CD4-positive, alpha-beta T cell treated with Interleukin-21 for 1 hour (primary cell): Measurements from ENCODE around the gene CTCFL.
"Not testable (repeated sequence)": the region's sequence is repeated elsewhere in the genome, so short reads cannot be mapped to it uniquely, and the experiment has no call there.

Experiments
- DNase-seq: peaks from one replicate; pipeline ENCODE4 v3.0.0-alpha.2; 2020

CTCFL gene

DNA sequence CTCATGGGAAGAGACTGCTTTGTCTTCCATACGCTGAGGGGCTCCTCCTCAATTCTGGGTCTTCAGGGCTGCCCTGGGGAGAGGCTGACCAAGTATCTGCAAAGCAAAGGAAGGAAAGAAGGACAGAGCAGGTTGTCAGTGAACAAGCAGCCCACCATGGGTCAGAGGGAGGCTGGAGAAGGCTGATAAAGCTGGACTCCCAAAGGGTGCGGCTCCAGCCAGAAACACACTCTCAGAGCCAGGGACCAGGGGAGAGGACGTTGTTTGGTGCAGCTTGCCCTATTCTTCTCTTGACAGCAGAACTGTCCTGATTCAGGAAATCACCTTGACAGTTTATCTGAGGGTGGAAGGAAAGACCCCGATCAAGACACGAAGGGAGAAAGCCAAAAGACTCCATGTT lies 10.4 kb upstream of the CTCFL start:
- no peak for DNase-seq

DNA sequence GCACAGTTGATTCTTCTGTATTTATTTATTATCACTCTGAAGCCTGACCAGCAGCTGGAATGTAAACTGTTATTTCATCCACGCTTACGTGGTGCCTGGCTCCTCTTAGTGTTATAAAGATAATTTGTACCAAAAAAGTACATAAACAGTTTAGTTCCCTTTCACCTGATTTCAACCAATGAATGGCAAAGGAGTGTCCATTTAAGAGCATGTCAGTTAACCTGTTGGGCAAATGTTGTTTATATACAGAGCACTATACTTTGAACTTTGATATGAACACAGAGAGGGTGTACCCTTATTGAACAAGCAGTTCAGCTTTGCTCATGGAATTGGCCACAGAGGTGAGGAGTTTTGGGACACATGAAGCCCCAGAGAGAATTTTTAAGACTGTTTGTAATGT lies 7.2 kb upstream of the CTCFL start:
- DNase-seq, result no peak

DNA sequence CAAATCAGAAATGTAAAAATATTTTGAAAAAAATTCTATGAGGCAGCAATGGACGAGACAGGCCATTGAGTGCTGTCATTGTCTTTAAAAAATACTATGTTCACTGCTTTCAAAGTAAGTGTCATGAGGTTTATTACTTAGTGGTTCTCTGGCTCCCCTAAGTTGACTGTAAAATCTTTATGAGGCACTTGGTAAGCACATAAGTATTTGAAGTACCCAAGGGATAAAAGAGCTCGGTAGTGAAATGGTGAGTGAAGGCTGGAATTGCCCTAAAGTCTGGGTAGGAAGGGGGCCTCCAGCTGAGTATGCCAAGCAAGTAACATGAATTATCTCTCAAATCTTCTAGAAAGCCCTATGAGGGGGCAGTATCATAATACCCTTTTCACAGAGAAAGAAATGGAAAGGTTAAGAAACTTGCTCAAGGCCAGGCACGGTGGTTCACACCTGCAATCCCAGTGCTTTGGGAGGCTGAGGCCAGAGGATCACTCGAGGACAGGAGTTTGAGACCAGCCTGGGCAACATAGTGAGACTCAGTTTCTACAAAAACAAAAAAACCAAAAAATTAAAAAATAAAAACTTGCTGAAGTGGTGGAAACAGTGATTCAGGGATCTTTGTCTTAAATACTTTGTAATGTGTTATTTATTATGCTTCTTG lies 5.5 kb upstream of the CTCFL start:
- no peak for DNase-seq

DNA sequence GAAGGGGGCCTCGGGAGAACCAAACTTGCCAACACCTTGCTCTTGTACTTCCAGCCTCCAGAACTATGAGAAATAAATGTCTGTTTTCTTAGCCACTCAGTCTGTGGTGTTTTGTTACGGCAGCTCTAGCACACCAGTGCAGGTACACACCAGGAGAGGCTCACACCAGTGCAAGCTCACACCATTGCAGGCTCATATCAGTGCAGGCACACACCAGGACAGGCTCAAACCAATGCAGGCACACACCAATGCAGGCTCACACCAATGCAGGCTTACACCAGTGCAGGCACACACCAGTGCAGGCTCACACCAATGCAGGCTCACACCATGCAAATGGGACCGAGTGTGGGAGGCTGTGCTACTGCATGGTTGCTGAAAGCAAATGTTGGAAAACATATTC lies 4.9 kb upstream of the CTCFL start:
- DNase-seq, result no peak

DNA sequence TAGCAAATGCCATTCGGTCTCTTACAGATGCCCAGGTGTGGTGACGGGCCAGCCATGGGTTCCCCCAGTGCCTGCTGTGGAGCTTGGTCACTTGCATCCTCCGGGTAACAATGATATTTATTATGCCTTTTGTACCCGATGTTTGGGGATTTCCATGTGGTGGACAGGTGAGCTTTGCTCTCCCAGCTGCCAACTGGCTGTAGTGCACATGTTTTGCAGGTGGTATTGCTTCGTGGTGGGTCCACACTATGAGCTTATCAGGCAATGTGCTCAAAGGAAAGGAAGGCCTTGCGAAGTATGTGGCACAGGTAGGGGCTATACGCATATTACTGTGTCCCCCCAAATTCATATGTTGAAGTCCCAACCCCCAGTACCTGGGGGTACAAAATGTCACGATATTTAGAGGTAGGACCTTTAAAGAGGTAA lies 4.2 kb upstream of the CTCFL start:
- DNase-seq, result no peak

DNA sequence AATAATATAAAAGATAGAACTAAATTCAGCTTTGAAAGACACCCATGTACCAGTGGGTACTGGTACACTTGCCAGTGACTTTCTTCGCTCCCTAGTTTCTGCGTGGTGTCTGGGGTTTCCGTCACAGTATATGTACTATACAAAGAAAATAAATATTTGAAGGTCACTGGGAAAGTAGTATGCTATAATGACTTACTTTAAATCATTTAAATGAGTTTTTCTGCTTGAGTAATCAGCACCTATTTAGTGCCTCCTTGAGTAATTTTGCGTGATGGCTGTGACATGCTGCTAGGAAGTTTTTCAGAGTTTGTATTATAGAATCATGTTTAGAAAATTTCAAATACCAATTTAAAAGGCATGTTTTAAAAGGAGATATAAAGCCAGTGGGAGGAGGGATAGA lies 3.2 kb upstream of the CTCFL start:
- DNase-seq, result no peak

DNA sequence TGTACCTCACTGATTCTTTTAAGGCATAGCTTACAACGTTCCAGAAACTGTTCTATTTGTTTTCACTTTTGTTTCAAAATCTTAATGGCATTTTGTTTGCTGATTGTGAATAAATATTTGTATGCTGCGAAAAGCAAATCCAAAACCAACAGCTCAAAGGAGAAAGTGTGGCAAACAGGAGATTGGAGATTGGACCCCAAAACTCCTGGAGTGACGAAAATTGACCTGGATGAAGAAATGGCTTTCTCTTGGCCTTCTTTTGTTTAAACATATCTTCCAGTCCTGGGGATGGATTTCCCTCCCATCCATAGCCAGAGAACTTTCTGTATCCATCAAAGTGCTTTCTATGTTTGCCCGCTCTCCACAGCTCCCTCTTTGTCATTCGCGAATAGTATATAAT lies 2.8 kb upstream of the CTCFL start:
- no peak for DNase-seq

DNA sequence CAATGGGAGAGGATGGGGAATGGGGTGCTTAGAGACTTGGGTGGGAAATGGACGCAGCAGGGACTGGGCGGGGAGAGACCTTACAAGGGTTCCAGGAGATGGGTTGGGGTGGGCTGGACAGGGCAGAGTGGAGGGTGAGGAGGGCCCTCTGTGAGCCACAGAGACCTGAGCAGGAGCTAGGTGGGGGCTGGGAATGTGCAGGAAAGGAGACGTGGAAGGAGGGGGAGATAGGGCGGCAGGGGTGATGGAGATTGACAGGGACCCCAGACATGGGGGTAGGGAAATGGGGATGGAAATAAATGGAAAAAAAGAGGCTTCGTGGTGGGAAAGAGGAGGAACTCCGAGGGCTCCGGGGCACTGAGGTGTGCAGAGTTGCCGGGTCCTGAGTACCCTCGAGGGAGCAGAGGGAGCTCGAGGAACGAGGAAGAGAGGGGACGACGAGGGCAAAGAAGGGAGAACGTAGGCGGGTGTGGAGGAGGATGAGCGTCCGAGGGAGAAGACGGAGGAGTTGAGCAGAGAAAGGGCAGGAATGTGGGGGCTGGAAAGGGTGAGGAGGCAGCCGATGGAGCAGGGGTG lies 2.0 kb upstream of the CTCFL start:
- DNase-seq, result no peak

DNA sequence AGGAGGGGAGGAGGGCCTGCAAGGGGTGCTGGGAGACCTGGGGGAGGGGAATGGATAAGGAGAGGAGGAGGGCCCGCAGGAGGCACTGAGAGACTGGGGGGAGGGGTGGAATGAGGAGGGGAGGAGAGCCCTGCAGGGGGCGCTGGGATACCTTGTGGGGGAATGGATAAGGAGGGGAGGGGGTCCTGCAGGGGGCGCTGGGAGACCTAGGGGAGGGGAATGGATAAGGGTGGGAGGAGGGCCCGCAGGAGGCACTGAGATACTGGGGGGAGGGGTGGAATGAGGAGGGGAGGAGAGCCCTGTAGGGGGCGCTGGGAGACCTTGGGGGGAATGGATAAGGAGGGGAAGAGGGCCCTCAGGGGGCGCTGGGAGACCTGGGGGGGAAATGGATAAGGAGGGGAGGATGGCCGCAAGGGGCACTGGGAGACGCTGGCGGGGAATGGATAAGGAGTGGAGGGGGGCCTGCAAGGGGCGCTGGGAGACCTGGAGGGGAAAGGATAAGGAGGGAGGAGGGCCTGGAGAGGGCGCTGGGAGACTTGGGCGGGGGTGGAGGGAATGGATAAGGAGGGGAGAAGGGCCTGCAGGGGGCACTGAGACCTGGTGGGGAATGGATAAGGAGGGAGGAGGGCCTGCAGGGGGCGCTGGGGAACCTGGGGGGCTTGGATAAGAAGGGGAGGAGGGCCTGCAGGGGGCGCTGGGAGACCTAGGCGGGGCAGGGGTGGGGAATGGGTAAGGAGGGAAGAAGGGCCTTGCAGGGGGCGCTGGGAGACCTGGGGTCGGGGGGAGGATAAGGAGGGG lies 1.3 kb upstream of the CTCFL start:
- no peak for DNase-seq

DNA sequence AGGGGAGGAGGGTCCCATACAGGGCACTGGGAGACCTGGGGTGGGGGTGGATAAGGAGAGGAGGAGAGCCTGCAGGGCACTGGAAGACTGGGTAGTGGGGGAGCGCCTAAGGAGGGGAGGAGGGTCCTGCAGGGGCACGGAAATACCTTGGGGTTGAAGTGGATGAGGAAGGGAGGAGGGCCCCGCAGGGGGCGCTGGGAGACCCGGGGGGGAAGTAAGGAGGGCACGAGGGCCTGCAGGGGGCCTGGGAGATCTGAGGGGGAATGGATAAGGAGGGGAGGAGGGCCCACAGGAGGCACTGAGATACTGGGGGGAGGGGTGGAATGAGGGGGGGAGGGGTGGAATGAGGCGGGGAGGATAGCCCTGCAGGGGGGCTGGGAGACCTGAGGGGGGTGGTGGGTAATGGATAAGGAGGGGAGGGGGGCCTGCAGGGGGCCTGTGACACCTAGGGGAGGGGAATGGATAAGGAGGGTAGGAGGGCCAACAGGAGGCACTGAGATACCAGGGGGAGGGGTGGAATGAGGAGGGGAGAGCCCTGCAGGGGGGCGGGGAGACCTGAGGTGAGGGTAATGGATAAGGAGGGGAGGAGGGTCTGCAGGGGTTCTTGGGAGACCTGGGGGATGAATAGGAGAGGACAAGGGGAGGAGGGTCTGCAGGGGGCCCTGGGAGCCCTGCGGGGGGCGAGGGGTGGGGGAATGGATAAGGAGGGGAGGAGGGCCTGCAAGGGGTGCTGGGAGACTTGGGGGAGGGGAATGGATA lies 567 bp upstream of the CTCFL start:
- no peak for DNase-seq

DNA sequence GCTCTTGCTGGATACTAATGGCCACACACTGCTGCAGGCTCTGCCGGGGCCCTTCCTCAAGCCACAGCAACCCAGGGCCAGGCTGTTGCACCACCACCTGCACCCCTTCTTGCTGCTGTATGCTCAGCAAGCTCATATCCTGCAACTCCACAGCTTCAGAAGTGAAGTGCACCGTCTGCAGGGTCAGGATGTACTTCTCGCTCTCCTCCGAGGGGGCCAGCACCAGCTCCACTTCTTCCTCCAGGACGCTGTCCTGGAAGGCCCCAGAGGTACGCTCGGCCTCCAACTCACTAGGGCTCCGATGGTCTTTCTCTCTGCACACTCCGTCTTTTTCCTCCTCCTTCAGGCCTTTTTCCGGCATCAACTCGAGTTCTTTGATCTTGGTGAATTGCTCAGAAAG lies 1.2 kb downstream of the CTCFL start:
- no peak for DNase-seq

DNA sequence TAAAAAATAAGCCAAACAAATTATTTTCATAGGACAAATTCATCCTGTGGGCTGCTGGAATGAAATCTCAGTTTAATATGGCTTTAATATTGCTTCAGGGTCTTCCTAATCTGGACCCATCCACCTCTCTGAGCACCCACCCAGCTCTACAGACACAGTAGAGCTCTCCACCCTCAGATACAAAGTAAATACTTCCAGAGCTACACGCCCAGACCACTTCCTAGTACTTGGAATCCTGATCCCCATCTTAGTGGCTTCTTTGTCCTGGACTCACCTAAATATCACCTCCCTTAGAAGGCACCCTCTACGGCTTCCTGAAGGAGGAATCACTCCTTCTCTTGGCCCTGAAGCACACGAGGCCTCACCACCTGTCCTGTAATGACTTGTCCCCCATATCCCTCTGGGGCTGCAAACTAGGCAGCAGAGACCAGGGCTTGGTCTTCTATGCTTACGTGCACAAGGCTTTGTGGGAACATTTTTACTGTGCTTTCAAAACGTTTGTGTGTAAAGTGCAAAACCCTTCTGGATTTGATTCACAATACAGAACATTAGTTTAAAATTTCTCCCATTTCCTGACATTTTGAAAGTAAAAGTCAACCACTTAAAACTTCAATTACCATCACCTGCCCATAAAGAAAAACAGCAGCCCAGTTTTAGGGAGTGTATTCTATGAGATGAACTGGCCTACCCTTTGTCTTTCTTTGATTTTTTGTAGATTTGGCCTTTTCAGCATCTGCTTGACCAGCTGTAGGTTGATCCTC lies 2.4 kb downstream of the CTCFL start:
- DNase-seq, result no peak

DNA sequence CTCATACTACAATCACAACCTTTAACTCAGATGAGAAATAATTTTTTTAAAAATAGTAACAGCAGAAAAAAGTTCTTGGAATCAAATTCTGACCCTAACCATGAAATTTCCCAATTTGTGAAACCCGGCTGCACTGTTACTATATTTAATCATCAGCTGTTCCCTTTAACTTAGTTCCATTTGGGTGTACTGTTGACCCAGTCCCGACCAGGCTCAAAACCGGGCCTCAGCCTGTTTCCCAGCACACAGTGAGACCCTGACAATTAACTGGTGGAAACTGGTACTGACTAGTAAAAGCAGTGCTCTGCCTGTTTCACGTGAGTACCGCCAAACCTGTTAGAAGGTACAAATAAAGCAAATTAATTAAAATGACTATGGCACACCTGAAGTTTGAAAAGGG lies 7.0 kb downstream of the CTCFL start:
- DNase-seq, result no peak

DNA sequence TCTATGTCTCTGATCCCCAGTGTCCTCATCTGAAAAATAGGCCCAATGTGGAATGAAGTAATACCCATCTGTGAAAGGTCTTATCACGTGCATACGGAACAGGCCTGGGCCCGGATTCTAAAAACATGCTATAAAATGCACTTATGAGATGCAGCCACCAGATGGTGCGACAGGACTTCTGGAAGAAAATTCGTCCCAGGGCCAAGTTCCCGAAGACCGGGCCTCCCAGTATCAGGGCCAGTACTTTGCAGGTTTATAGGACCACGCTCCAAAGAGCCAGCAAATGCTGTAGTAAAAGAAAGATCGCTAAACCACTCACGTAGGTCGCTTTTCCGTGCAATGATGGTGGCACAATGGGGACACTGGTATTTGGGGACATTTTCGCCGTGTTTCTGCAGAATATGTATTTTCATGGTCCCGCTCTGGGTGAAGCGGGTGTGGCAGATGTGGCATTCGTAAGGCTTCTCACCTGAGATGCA lies 10.6 kb downstream of the CTCFL start:
- peak; percentile 28 for DNase-seq

DNA sequence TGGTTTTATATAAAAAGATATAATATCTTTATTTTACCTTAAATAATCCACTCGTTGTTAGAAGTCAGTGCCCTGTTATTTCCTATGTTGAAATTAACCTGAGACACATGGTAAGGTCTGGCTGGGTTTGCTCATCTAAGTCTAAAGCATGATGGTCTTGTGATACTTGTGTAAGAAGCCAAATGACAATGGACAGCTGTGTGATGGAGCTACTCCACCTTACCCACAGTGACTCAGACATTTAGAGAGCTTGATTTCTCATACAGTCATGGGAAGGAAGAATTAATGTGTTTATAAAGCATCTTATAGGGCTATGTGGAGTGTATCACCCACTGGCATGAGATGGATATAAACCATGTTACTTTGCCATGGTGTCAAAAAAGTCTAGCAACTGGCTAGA lies 11.7 kb downstream of the CTCFL start:
- DNase-seq, result no peak

DNA sequence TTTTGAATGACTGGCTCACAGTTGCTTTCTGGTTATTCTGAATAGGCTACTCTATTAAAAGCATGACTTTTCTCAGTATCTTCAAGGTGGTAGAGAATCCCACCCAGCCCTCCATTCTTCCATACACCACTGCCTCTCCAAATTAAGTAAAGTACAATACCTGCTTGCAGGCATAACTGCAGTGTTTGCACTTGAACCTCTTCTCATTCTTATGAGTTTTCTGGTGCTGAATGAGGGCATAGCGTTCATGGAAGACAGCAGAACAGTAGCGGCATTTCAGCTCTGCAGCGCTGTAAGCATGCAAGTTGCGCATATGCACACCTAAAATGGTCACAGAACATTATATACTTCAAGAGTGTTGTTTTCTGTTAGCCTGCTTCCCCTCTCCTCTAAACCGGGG lies 12.5 kb downstream of the CTCFL start:
- no peak for DNase-seq

DNA sequence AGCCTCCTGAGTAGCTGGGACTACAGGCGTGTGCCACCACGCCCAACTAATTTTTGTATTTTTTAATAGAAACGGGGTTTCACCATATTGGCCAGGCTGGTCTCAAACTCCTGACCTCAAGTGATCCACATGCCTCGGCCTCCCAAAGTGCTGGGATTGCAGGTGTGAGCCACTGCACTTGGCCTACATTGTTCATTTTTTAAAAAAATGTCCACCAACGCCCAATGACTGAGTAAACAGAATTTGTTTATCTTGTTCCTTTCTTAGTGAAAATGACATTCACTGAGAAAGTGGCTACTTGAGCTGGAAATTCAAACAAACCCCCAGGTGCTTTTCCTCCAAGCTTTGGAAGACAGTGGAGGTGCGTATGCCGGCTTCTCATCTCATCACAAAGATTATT lies 13.2 kb downstream of the CTCFL start:
- DNase-seq, result not testable (repeated sequence)

DNA sequence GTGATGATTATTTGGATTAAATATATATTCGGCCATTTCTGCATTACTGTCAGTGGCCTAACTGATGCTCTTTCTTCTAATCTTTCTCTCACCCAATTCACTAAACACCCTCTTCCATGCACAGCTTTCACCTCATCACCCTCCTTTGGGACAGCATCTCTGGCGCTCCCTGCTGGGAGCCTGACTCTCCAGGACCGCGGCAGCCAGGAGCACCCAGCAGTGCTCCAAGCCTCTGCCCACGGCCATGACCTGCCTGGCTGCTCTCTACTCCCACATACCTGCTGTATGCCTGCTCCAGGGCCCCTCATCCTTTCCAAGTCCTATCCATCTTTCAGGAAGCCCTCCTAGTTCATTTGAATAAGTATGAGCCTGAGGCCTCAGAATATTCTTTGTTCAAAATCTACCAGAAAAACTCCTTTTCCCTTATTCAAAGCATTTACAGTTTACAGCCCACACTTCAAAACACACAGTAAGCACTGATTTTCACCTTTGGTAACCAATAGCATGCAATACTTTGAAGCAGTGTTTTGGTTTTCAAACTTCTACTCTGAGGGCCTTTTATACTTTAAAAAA lies 15.2 kb downstream of the CTCFL start:
- no peak for DNase-seq

DNA sequence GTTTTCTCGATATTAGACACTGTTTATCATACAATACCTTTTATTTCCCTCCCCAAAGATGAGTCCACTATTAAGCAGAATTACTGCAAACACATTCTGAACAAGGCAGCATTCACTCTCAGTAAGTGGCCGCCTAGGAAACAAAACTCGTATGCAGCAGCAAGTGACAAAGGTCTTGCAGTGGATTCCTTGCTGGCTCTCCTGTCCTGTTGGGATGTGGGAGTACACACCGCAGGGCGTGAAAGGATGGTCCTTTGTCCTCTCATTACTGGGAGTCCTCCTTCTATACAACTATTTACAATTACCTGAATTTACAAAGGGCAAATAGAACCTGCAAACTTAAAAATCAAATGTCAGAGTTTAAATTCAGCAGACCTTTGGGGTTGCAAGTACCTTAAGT lies 16.1 kb downstream of the CTCFL start:
- DNase-seq, result no peak

DNA sequence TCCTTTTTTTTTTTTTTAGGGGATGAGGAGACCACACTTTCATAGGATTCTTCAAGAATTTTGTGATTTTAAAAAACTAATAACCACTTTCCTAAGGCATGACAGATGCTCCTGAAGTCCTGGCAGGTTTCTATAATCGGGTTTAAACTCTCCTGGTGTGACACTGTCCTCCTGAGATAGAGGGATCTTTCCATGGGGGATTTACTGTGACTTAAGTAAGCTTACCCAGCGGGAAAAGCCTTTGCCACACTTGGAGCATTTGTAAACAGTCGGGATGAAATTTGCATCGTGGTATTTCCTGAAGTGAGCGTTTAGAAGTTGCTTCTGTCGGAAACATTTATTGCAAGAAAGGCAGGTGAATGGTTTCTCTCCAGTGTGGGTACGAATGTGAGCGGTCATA lies 16.6 kb downstream of the CTCFL start:
- DNase-seq, result no peak

DNA sequence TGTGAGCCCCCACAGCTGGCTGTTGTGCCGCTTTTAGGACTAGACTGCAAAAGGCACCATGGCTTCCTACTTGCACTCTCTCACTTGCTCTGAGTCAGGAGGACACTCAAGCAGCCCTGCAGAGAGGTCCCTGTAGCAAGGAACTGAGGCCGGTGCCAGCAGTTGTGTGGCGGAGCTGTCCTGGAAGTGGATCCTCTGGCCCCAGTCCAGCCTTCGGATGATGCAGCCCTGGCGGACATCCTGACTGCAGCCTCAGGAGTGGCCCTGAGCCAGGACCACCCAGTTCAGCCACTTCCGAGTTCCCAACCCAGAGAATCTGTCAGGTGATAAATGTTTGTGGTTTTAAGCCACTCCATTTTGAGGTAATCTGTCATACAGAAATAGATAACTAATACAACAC lies 17.5 kb downstream of the CTCFL start:
- DNase-seq, result no peak

DNA sequence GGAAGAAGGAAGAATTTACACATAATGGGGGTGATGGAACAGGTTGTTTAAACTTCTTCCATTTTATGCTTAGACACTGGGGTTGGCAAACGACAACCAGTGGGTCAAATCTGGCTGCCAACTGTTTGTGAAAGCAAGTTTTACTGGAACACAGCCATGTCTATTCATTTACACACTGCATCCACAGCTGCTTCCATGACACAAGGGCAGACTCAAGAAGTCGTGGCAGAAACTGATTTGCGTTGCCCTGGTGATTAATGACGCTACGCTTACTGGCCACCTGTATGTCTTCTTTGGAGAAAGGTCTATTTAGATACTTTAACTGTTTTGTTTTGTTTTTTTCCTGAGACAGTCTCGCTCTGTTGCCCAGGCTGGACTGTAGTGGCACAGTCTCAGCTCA lies 19.0 kb downstream of the CTCFL start:
- no peak for DNase-seq
